GM18868 (cell line): ENCODE measurements around the gene MAGOH.
"Not testable (repeated sequence)": the region's sequence is repeated elsewhere in the genome, so short reads cannot be mapped to it uniquely, and the experiment has no call there.

Experiments
- ATAC-seq: cut with Tn5 transposase; IDR thresholded peaks from one replicate; pipeline ENCODE4 v1.9.1; 2021; ENCODE audit warnings: mild to moderate bottlenecking, moderate library complexity; ENCODE audit not compliant: unreplicated experiment

The MAGOH gene

DNA sequence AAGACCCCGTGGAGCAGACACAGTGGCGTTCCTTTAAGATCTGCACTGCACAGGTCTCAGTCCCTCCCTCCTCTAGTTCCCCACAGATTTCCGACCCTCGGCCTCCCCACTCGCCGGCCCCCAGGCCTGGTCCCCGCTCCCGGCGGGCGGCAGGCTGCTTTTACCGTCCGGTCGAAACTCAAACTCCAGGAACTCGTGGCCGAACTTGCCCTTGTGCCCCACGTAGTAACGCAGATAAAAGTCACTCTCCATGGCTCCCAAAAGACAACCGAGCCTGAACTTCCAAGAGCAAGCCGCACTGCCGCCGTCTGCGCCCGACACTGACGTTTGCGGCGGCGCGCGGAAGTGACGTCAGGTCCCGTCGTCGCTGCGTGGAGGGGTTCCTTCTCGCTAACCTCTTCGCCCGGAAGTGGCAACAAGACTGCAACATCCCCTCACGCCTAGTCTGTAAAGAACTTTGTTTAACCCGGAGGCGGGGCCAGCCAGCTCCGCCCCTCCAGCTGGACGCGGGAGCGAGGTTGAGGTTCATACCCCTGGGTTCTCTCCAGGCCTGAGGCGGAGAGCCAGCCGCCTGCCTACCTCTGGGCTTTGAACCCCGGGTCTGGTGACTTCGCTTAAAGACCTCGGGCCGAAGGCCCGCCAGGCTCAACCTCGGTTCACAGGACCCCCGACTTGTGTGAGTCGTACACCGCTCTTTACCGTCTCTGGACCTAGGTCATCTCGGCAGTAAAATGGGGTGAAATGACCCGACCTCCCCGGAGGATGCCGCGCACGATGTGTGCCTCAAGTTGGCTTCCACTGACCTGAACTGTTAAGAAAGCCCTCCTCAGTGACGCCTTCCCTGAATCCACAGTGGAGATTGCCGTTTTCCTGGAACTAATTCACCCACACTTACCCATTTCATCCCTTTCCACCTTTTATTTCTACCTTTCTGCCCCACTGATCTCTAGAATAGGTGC lies at the start of gene MAGOH:
TSS of gene MAGOH (minus strand) at position 322 of the 959 bp plus-strand sequence. CDS start at position 252, 70 bp downstream.
- ATAC-seq: peak; percentile 97

DNA sequence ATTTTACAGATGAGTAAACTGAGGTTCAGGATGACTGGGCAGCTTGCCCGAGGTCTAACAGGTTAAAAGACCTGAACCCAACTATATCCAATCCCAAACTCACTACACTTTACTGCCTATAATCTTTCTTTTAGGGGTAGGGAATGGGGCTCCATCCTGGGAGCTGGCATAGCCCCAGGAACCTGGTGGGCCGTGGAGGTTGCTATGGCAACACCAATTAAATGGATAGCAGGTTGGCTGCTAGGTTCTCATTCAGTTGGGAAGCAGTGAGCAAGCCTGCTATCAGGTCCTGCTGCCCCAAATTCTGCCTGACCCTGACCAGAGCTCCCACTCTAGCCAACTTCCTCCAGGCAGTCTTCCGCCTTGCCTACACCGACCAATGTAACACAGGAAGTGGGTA lies 48.6 kb upstream of the MAGOH start:
- ATAC-seq: no peak

DNA sequence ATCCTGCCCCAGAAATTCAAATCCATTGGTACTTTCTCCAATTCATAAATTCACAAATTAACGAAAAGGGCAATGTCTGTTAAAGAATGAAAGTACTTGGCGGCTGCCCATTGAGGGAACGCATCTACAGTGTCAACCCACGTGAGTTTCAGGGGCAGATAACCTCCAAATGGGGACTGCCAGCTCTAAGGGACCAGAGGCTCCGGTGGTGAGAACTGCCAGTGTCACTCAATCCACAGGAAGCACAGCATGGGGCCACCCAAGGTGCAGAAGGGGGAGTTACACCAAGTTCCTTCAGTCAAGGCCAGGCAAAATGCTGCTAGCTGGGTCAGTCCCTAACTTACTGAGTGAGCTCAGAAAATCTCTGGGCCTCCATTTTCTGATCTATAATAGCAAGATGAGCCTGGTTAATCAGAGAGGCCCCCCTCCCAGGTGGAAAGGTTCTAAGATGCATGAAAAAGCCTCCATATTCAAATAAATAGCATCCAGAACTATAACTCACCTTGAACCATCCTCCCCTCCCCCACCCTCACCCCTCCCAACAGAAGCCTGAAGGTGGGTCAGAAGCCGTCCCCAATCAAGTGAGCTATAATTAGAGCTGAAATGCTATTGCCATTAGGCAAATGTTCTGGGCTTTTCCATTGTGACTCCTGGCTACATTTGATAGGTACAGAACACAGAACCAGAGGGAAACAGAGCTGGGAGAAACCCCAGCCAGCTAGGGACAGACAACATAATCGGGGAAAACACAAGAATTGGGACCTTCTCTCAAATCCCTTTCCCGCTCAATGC lies 47.8 kb upstream of the MAGOH start:
- no peak for ATAC-seq

DNA sequence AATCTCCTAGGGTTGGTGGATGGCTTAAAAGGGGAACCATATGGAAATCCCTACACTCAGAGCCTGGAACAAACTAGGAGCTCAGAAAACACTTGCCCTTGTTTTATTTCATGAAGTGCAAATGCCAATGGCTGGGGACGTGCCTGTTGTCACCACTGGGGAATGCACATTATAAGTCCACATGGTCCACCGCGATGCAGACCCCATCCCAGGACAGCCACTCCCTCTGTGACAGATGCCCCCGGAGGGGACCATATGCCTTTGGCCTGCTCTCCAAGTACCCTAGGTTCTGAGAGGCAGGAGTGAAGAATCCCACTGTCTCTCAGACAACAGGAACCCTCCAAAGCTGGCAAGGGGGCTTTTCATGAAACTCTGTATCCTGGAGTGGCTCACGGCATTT lies 47.2 kb upstream of the MAGOH start:
- no peak for ATAC-seq

DNA sequence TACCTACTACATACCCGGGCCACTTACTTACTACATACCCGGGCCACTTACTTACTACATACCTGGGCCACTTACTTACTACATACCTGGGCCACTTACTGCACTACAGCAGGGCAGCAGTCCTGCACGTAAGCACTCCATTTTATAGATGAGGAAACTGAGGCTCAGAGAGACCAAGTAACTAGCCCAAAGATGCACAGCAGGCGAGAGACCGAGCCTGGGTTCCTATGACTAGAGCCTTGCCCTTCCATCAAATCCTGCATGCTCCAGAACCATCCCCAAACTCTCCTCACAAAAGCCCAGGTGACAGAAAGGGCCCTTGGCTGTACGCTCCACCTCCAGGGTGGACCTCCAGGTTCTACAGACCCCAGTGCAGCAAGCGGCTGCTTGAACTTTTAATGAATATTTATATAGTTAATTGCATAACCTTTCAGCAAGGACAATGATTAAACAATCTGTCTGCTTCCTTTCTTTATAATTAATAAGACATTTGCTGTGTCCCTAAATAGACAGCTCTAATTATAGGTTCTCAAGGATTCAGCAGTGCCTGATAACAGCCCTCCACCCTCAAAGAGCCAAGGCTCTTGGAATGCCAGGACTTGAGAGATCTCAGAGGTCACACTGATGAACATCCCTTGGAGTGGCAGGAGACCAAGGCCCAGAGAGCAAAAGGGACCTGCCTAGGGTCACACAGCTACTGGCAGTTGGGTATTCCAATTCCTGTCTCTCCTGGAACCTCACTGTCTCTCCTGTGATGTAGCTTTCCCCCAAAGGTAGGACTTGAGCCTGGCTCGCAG lies 46.1 kb upstream of the MAGOH start:
- no peak for ATAC-seq

DNA sequence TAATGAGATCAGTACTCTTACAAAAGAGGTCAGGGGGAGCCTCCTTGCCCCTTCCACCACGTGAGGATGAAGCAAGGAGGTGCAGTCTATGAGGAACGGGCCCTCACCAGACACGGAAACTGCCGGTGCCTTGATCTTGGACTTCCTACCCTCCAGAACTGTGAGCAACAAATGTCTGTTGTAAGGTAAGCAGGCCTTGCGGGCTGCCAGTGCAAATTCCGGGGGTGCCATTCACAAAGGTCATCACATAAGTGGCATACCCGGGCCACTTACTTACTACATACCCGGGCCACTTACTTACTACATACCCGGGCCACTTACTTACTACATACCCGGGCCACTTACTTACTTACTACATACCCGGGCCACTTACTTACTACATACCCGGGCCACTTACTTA lies 44.8 kb upstream of the MAGOH start:
- not testable (repeated sequence) for ATAC-seq

DNA sequence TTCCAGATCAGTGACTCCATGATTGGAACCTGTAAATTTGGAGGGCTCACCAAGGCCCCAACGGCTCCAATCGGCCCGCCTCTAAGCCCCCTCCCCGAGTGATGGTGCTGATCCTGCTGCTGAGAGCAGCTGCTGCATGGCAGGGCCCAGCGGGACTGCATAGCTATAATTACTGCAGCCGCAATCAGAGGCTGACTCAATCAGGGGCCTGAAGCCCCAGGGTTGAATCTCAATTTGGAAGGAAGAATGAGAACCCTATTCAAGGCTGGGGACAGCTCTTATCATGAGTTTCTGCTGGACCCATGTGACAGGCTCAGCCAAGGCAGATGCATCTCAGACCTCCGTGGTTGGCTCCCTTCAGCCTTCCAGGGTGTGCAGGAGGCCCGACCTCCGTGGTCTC lies 42.8 kb upstream of the MAGOH start:
- no peak for ATAC-seq

DNA sequence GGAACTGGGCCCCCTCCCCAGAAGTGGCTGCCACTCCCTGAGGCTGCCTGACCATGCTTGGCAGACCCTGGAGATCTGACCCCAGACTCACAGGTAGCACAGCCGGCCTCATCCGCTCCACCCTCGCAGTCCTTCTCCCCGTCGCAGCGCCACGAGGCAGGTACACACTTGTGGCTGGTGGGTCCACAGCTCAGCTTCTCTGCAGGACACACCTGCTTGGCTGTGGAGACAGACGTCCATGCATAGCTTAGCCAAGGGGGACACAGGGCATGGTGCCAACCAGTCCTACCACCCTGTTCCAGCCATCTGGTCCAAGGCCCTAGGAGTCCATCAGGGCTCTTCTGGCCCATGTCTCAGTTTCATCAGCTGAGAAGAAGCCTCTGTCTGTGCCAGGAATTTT lies 42.2 kb upstream of the MAGOH start:
- no peak for ATAC-seq

DNA sequence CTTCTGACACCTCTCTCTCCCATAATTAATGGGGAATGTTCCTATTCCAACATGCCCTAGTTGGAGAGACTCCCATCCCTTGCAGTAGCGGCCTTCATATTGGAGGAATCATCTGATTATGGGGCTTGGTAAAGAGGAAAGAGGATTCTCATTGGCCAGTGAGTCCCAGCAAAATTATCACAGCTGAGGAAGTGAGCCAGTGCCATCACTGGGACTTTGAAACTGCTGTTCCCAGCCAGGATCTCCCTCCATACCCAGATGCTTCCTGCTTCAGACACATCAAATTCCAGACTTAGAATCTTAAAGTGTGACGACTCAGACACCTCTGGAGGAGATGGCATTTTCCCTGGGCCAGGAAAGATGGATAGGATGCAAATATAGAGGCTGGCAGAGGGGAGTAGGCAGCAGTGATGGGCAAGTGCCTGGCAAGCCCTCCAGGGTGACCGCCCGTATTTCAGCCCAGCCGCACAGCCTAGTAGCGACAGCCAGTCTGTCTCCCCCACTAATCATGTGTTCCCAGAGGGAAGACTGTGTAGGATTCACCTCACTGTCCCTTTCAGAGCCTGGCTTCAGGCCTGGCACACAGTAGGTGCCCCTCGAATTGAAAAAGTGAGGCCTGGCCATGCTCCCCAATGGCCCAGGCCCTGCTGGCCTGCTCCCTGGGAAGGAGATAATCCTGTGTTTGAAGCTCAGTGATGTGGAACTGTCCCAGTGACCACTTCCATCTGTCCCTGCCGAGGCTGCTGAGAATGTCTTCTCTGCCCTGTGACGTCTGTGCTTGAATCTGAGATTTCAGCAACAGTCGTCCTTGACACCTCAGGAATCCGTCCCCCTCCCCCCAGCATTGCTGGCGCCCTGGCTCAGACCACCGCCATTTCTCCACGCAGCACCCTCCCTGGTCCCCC lies 41.2 kb upstream of the MAGOH start:
- no peak for ATAC-seq

DNA sequence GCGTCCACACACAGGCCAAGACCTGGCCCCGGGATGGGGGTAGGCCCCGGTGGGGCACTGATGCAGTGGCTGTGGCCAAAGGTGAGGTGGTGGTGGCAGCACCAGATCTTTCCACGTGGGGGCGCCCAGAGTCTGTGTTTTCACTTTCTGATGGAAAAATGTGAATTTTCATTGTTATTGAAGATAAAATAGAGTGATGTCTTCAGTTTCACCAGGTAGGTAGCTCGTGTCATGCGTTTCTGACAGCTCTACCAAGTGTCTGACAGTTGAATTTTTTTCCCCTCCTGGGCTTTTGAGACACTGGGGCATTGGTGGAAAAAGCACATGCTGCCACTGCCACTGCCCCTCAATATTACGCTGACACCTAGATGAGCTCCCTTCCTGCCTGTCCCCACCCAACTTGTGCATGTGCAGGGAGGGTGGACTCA lies 40.0 kb upstream of the MAGOH start:
- no peak for ATAC-seq

DNA sequence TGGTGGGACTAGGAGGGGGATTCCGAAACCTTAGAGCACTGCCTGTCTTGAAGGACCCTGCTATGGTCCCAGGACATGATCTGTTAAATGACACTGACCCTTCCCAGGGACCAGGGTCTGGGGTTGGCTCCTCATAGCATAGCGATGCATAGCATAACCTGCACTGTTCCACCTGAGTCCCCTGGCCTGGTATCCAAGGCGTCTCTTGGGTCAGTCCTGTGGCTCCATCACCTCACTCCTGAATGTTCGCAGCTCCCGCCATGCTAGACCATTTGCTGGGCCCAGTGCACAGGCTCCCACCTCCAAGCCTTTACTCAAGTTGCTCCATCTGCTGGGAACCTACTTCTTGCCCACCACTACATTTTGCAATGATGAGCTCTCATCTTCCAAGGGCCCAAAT lies 39.0 kb upstream of the MAGOH start:
- no peak for ATAC-seq

DNA sequence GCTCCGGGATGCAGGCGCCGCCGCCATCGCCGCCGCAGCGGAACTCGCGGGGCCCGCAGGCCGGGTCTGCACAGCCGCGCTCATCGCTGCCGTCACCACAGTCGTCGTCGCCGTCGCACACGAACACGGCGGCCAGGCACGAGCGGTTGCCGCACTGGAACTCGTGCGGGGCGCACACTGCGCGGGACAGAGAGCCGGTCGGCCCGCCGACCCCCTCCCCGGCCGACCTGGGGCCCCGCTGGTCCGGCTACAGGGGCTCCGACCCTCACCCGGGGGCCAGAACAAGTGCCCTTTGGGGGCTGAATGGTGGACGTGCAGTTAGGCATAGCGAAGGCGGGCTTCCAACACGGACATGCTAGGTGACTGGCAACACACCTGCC lies 38.6 kb upstream of the MAGOH start:
- no peak for ATAC-seq

DNA sequence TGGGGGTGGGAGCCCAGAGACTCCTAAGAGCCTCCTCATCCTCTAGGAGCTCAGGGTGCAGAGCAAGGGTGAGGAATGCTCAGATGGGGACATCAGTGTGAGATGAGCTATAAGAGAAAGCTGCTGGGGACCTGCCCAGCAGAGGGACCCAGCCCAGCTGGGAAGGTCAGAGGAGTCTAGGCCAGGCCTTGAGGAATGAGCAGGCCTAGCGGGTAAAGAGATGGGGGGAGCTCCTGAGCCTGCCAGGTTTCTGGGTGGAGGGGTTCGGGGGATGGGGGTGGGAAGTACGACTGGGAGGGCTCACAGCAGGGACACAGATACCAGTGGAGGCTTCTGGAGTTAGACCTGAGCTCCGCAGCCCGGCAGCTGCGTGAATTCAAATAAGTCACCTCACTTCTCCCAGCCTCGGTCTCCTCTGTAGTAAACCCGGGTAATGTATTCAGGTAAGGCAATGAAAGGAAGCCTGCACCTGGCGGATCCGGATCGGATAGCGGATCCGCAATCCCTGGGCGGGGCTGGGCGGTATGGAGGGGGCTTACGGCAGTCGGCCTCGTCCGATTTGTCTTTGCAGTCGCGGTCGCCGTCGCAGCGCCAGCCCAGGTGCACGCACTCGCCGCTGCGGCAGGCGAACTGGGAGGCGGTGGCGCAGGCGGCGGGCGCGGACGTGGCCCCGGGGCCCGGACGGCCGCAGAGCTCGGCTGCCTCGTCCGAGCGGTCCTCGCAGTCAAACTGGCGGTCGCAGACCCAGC lies 38.0 kb upstream of the MAGOH start:
- ATAC-seq: no peak

DNA sequence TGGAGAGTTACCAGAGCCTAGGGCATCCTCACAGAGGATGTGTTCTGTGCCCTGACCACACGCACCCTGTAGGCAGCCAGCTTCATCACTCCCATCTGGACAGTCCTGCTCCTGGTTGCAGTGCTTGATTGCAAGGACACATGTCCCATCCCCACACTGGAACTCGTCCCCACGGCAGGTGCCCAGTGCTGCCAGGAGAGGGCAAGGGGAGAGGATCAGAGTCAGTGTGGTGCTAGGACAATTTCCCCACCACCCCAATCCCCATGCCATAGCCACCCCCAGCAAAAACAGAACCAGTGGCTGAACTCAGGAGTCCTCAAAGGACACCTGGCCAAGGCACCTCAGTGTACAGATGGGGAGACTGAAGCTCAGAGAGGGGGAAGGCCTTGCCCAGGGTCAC lies 37.2 kb upstream of the MAGOH start:
- ATAC-seq: no peak

DNA sequence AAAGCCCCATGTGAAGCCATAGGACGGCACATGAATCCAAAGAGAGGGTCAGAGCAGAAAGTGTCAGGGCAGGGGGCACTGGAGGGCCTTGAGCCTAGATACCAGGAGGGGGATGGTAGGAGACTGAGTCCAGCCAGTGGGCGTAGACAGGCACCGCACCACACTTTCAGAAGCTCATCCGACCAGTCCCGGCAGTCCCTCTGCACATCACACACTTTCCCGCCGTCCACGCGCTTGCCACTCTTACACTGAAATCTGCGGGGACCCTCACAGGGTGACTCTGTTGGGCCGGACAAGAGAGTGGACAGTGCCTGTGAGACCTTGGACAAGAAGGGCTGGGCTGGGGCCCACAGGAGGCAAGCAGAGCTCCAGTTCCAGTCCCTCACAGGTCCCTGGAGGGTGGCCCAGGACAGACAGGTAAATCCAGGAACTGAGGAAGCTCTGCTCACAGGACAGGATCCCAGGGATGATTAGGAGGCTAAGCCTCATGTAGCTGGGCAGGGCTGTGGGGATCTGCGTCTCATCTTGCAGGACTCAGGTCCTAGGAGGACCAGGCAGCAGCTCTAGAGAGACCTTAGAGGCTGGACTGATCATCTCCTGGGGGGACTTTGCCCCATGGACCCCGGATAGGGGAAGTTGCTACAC lies 36.3 kb upstream of the MAGOH start:
- no peak for ATAC-seq

DNA sequence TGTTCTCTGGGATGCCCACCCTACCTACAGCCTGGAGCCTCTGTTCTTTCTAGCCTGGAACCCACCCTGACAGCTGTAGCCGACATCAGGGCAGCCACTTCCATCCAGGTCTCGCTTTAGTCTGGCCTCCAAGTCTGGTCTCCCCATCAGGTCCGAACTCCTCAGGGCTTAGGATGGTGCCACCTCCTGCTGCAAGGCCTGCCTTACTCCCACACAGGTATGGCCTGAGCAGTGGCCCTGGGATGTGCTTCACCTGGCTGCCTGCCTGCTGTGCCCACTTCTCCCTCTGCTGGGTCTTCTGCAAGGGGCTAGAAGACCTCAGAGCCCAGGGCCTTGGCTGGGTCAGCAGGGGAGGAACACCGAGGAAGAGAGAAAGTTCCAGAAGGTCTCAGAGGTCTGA lies 35.7 kb upstream of the MAGOH start:
- no peak for ATAC-seq

DNA sequence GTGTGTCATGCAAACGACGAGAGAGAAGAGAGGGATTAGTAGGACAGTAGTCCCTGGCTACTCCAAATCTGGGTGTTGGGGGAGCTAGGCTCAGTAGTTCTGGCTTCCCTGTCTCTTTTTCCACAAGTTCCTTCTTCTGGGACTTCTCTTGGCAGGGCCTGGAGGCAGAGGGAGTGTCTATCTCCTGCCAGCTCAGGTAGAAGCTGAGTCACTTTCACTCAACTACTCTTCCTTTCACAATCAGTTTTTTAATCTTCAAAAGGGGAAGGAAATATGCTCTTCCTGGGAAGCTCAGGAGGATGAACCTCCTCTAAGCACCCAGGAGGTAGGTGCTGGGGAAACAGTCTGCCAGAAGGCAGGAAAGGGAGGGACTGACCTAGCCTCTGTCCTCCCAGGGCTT lies 35.2 kb upstream of the MAGOH start:
- ATAC-seq: no peak

DNA sequence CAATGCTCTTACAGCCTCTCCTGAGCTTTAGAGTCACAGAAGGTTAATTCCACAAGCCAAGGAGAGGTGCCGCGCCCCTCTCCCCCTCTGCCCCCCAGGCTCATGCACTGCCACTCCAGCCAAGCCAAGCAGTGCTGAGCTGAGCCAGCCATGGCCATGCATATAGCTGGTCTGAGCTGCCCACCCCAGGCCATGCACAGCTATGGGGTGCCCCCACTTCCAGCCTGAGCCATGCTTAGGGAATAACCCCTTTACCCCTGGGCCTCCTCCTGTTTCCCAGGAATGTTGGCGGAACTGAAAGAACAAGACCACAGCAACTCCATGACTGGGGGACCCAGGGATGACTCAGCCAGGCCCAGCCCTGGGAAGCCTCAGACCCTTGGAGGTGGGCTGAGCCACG lies 34.0 kb upstream of the MAGOH start:
- no peak for ATAC-seq
